Measurements from ENCODE around the gene MTMR10.

GRCh38 chr15:30896211-30896606 is 95.2 kb downstream of the MTMR10 start:
- TF ChIP-seq GATA2 (IDR thresholded peaks at IDR 0.05; ENCODE audit: low read depth, low read length) (no peak), GATA3 (IDR thresholded peaks at IDR 0.05; ENCODE audit: low read depth, low read length) (no peak)
